Sciatic nerve (tissue), 2 donors: Measurements from ENCODE around the gene NBPF1. TPM values are rescaled to one million over a fixed set of nuclear protein-coding genes. Genes with fewer than 3 reads are reported as not detected.
"Not testable (repeated sequence)": the region's sequence is repeated elsewhere in the genome, so short reads cannot be mapped to it uniquely, and the experiment has no call there.

Source experiments
- ATAC-seq: fragments of 200-7000 bp; cut with Tn5 transposase; one replicate; pipeline ENCODE4 v1.9.1; 2020; ENCODE audit warnings: mild to moderate bottlenecking, moderate library complexity
- DNase-seq: peaks from one replicate; pipeline ENCODE4 v3.0.0-alpha.2; 2020; ENCODE audit warnings: low spot score
- intact Hi-C: fragments of 100-400 bp; cut with DNase I; formaldehyde crosslinking; loops from one replicate; pipeline ENCODE4 v1.14.2; 2022
- total RNA-seq: library from RNA; stranded (reverse); fragmentation: NEBNext Ultra II Directional; extraction: Animal tissue kit (Norgen Biotek cat#: 25700); gene quantifications from one replicate; pipeline ENCODE4 v1.2.1, GENCODE V29; 2021
- donor health status: DM: no; HTN: no; CAD: no.
- donor health status: DM: no; HTN: no; CAD: no.

The NBPF1 gene
- total RNA-seq, 1 donor from 2014 or later: 40.4 TPM

- DNase-seq, ATAC-seq, intact Hi-C loops: not testable (repeated sequence)
These were observed 13.1 kb upstream of the NBPF1 start for GRCh38 chr1:16626409-16626983.

- intact Hi-C loops: no loop called here
- no peak for ATAC-seq
- DNase-seq: peak; percentile 64
These were observed 12.4 kb upstream of the NBPF1 start for GRCh38 chr1:16625497-16626408.

- ATAC-seq (peak; percentile 4), DNase-seq (peak; percentile 69)
- intact Hi-C loops: not testable (repeated sequence)
These were observed 10.7 kb upstream of the NBPF1 start for GRCh38 chr1:16623812-16624719.

- peak; percentile 58 for DNase-seq
- ATAC-seq, intact Hi-C loops: not testable (repeated sequence)
These were observed 10.0 kb upstream of the NBPF1 start for GRCh38 chr1:16623337-16623736.

GRCh38 chr1:16621681-16622315 is 8.4 kb upstream of the NBPF1 start:
- ATAC-seq, intact Hi-C loops: not testable (repeated sequence)
- DNase-seq: peak; percentile 60

- no peak for ATAC-seq
- no peak for DNase-seq
- intact Hi-C loops: no loop called here
These were observed 7.9 kb upstream of the NBPF1 start for GRCh38 chr1:16621300-16621658.

GRCh38 chr1:16619803-16620501 is 6.6 kb upstream of the NBPF1 start:
- DNase-seq: peak; percentile 60
- intact Hi-C loops, ATAC-seq: not testable (repeated sequence)

GRCh38 chr1:16618719-16619118 is 5.4 kb upstream of the NBPF1 start:
- DNase-seq (peak; percentile 61), ATAC-seq (no peak)
- intact Hi-C loops: no loop called here

GRCh38 chr1:16617778-16618580 is 4.6 kb upstream of the NBPF1 start:
- DNase-seq: no peak
- intact Hi-C loops: no loop called here
- ATAC-seq: no peak

GRCh38 chr1:16617114-16617631 is 3.8 kb upstream of the NBPF1 start:
- ATAC-seq (no peak), DNase-seq (peak; percentile 60)
- intact Hi-C loops: no loop called here

- intact Hi-C loops: no loop called here
- peak; percentile 58 for DNase-seq
- ATAC-seq: no peak
These were observed 2.2 kb upstream of the NBPF1 start for GRCh38 chr1:16615253-16616252.

- intact Hi-C loops: no loop called here
- DNase-seq (peak; percentile 61), ATAC-seq (no peak)
These were observed 1.2 kb upstream of the NBPF1 start for GRCh38 chr1:16614361-16615252.

GRCh38 chr1:16612332-16613172 is 812 bp downstream of the NBPF1 start:
- ATAC-seq: peak; percentile 77
- DNase-seq: peak; percentile 83
- intact Hi-C loops: no loop called here

- intact Hi-C loops, ATAC-seq: not testable (repeated sequence)
- DNase-seq: peak; percentile 61
These were observed 1.4 kb downstream of the NBPF1 start for GRCh38 chr1:16611981-16612331.
